ENCODE results near the gene KLKB1. TPM values are rescaled to one million over a fixed set of nuclear protein-coding genes. Genes with fewer than 3 reads are reported as not detected.

Gene KLKB1
- total RNA-seq, 1 experiment from 2014 or later = not detected

GRCh38 chr4:186236126-186236525 lies 8.8 kb downstream of the KLKB1 start:
- TF ChIP-seq, protein P1, sequence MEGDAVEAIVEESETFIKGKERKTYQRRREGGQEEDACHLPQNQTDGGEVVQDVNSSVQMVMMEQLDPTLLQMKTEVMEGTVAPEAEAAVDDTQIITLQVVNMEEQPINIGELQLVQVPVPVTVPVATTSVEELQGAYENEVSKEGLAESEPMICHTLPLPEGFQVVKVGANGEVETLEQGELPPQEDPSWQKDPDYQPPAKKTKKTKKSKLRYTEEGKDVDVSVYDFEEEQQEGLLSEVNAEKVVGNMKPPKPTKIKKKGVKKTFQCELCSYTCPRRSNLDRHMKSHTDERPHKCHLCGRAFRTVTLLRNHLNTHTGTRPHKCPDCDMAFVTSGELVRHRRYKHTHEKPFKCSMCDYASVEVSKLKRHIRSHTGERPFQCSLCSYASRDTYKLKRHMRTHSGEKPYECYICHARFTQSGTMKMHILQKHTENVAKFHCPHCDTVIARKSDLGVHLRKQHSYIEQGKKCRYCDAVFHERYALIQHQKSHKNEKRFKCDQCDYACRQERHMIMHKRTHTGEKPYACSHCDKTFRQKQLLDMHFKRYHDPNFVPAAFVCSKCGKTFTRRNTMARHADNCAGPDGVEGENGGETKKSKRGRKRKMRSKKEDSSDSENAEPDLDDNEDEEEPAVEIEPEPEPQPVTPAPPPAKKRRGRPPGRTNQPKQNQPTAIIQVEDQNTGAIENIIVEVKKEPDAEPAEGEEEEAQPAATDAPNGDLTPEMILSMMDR (IDR thresholded peaks at IDR 0.05; ENCODE audit: insufficient read depth in 1 of 2, low read depth in 1 of 2, low read length in 1 of 2, severe bottlenecking in 1 of 2, unreplicated experiment in 1 of 2) = no peak
- Mint-ChIP-seq H3K27ac (ENCODE audit: unreplicated experiment) (no peak overlapping the region), H3K36me3 (ENCODE audit: insufficient read depth, unreplicated experiment) (no peaks in the 10 kb centered on the region), H3K9me3 (ENCODE audit: unreplicated experiment) (no peaks in the 10 kb centered on the region), H3K27me3 (ENCODE audit: insufficient read depth, unreplicated experiment) (peaks cover 3% of the 10 kb centered on the region), H3K4me3 (ENCODE audit: unreplicated experiment) (no peak overlapping the region), H3K4me1 (ENCODE audit: low read depth, unreplicated experiment) (no peaks in the 10 kb centered on the region)
- H3K4me1 ChIP-seq = no peaks in the 10 kb centered on the region
- no peaks in the 10 kb centered on the region for H3K36me3 ChIP-seq (ENCODE audit: control insufficient read depth, insufficient read depth, low read length)
- no TSS peak for BruUV-seq (replicated peaks)
- no peaks in the 10 kb centered on the region for H3K27me3 ChIP-seq (replicated peaks; ENCODE audit: control insufficient read depth, insufficient read depth, low read length)
- no peaks in the 10 kb centered on the region for H3K9me3 ChIP-seq
- no peak for DNase-seq
- ChIA-PET CTCF (no interaction called here), POLR2A (interaction anchor here (0.7 kb wide), 1 partner anchor 64 kb away, joined by 3 read pairs; no protein-coding TSS in a partner anchor)
- no peak overlapping the region for H3K4me3 ChIP-seq (ENCODE audit: low read depth, low read length)
- intact Hi-C loops (cut with micrococcal nuclease; ENCODE audit: unreplicated experiment) = no loop called here

GRCh38 chr4:186240452-186240847 lies 13.1 kb downstream of the KLKB1 start:
- Histone ChIP-seq H3K36me3 (ENCODE audit: control insufficient read depth, insufficient read depth, low read length) (no peaks in the 10 kb centered on the region), H3K27me3 (replicated peaks; ENCODE audit: control insufficient read depth, insufficient read depth, low read length) (no peaks in the 10 kb centered on the region), H3K4me3 (ENCODE audit: low read depth, low read length) (no peak overlapping the region), H3K9me3 (no peaks in the 10 kb centered on the region), H3K4me1 (no peaks in the 10 kb centered on the region)
- no peak overlapping the region for H3K27ac Mint-ChIP-seq (ENCODE audit: unreplicated experiment)
- H3K36me3 Mint-ChIP-seq (ENCODE audit: insufficient read depth, unreplicated experiment) = no peaks in the 10 kb centered on the region
- no peak for DNase-seq
- intact Hi-C loops (cut with micrococcal nuclease; ENCODE audit: unreplicated experiment) = no loop called here
- ChIA-PET CTCF (no interaction called here), POLR2A (no interaction called here)
- BruUV-seq (replicated peaks) = no TSS peak
- TF ChIP-seq, protein P1 (IDR thresholded peaks at IDR 0.05; ENCODE audit: insufficient read depth in 1 of 2, low read depth in 1 of 2, low read length in 1 of 2, severe bottlenecking in 1 of 2, unreplicated experiment in 1 of 2) = no peak
- no peaks in the 10 kb centered on the region for H3K4me1 Mint-ChIP-seq (ENCODE audit: low read depth, unreplicated experiment)
- H3K4me3 Mint-ChIP-seq (ENCODE audit: unreplicated experiment) = no peak overlapping the region
- H3K9me3 Mint-ChIP-seq (ENCODE audit: unreplicated experiment) = no peaks in the 10 kb centered on the region
- peaks cover 3% of the 10 kb centered on the region for H3K27me3 Mint-ChIP-seq (ENCODE audit: insufficient read depth, unreplicated experiment)

- Mint-ChIP-seq H3K4me3 (ENCODE audit: unreplicated experiment) (no peak overlapping the region), H3K9me3 (ENCODE audit: unreplicated experiment) (no peaks in the 10 kb centered on the region)
- POLR2A ChIA-PET = no interaction called here
Measured at GRCh38 chr4:186240848-186241491, 13.7 kb downstream of the KLKB1 start.

More at GRCh38 chr4:186240848-186241491, 13.7 kb downstream of the KLKB1 start:
- TF ChIP-seq, protein P1 (IDR thresholded peaks at IDR 0.05; ENCODE audit: insufficient read depth in 1 of 2, low read depth in 1 of 2, low read length in 1 of 2, severe bottlenecking in 1 of 2, unreplicated experiment in 1 of 2) = no peak
- H3K4me1 Mint-ChIP-seq (ENCODE audit: low read depth, unreplicated experiment) = no peaks in the 10 kb centered on the region
- Histone ChIP-seq H3K9me3 (no peaks in the 10 kb centered on the region), H3K36me3 (ENCODE audit: control insufficient read depth, insufficient read depth, low read length) (no peaks in the 10 kb centered on the region), H3K4me3 (ENCODE audit: low read depth, low read length) (no peak overlapping the region), H3K4me1 (no peaks in the 10 kb centered on the region), H3K27me3 (replicated peaks; ENCODE audit: control insufficient read depth, insufficient read depth, low read length) (no peaks in the 10 kb centered on the region)
- DNase-seq = no peak
- H3K36me3 Mint-ChIP-seq (ENCODE audit: insufficient read depth, unreplicated experiment) = no peaks in the 10 kb centered on the region
- CTCF ChIA-PET = no interaction called here
- peaks cover 5% of the 10 kb centered on the region for H3K27me3 Mint-ChIP-seq (ENCODE audit: insufficient read depth, unreplicated experiment)
- intact Hi-C loops (cut with micrococcal nuclease; ENCODE audit: unreplicated experiment) = no loop called here
- no TSS peak for BruUV-seq (replicated peaks)
- H3K27ac Mint-ChIP-seq (ENCODE audit: unreplicated experiment) = no peak overlapping the region

All from Caco-2 (cell line).